NCI-H1105 treated with DMSO at 0.1 percent for 48 hours (cell line): ENCODE data around the gene GIPC1.

Source experiments
- DNase-seq: peaks from one replicate; lab custom pipeline; 2025; lab: John Stamatoyannopoulos, UW

GIPC1 gene

GRCh38 chr19:14434543-14435319 is 61.2 kb downstream of the GIPC1 start:
- DNase-seq, result no peak

- DNase-seq, result peak; percentile 84
These were observed 62.1 kb downstream of the GIPC1 start for GRCh38 chr19:14433554-14434501.

DNA sequence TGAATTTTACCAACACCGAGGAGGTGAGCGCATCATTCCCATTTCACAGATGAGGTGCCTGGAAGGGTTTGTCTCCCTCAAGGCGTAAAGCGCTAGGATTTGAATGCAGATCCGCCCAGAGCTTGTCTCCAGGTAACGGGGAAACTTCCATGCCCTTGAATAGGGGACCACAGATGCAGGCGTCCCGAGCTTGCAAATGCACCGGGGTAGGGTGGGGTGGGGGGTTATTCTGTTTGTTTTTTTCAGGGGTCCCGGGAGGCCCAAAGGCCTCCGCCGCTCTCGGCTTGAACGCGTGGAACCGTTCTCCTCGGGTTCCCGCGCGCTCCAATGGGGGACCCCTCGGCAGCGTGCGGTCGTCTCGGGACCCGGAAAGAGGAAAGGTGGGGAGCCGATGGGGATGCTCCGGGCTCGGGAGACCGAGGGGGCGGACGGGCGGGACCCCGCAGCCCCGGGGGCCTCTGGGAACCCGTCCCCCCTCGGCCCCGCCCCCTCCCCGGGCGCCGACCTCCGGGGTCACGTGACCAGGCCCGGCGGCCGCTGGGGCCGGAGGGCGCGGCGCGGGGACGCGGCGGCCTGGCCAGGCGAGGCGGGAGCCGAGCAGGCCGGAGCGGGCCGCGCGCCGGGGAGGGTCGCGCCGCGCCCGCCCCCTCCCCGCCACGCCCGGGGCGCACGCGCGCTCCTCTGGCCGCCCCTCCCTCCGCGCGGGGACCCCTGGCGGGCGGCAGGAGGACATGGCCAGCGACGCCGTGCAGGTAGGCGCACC is 63.0 kb downstream of the GIPC1 start, which contains the start of gene PKN1:
Gene PKN1, plus strand, starts transcription at position 516 of the 763 bp plus-strand sequence. Its CDS starts 216 bp downstream, at position 732.
- peak; percentile 54 for DNase-seq

GRCh38 chr19:14430712-14431111 is 65.2 kb downstream of the GIPC1 start:
- no peak for DNase-seq

DNA sequence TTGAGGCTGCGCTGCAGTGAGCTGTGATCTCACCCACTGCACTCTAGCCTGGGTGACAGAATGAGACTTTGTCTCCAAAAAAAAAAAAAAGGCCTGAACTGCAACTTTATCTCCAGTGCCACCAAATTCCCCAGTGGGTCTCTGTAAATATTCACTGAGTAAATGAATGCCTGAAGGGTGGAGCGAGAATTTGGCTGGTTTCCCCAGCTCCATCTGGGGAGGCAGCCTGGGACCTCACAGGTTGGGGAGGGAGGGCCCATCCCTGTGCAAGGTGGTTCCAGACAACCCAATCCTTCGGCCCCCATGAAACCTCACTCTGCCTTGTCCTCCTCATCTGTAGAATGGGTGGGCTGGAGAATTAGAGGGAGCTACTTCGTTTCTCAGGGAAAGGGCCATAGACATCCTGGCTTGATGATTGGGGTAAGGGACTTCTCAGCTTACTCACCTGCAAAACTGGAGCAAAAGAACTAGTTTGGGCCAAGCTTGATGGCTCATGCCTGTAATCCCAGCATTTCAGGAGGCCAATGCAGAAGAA is 67.0 kb downstream of the GIPC1 start:
- no peak for DNase-seq
